Measurements from ENCODE around the gene SUSD1. TPM values are rescaled to one million over a fixed set of nuclear protein-coding genes. Genes with fewer than 3 reads are reported as not detected.
A peak's percentile ranks its signal among the peaks of the same experiment; 100 is the strongest.

Gene SUSD1
- total and polyA plus RNA-seq, 2 donors (not counting 1 experiment from before 2014, with no cell fraction given), result 5.7 to 7.5 TPM

DNA sequence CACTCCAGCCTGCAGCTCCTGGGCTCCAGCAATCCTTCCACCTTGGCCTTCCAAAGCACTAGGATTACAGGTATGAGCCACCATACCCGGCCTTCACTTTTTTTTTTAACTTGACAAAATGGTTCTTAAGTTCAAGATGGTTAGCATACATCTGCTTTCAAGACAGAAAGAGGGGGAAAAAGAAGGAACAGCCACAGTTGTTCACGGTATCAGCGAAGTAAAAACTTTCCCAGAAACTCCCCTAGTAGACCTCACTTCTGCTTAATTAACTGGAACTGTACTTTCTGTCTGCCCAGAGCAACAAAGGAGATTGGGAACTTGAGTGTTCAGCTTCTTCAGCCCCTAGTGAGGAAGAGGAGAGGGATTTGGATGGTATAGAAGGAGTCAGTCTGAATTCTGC, 161.8 kb downstream of the SUSD1 start:
- H3K27me3 Mint-ChIP-seq, result no peaks in the 10 kb centered on the region
- WGBS (ENCODE audit: insufficient coverage), result 67% methylated on average over 1 of the region's 3 CpGs
- peaks cover 59% of the 10 kb centered on the region for H3K4me1 Mint-ChIP-seq
- DNase-seq, result peak; percentile 54
- H3K9me3 ChIP-seq (ENCODE audit: control extremely low read depth in 1 of 3, control insufficient read depth in 2 of 3, insufficient read depth in 1 of 3, low read length in 2 of 3), result no peaks in the 10 kb centered on the region
- ChIA-PET CTCF (interaction anchor here (0.6 to 2.4 kb wide), 5 partner anchors 22 to 169 kb away, joined by 3 to 18 read pairs (median 3); no protein-coding TSS in a partner anchor), POLR2A (interaction anchor here (0.6 kb wide), 2 partner anchors 49 to 685 kb away, joined by 3 to 7 read pairs; no protein-coding TSS in a partner anchor)
- H3K4me3 Mint-ChIP-seq, result peak overlapping the region; percentile 14
- H3K4me1 ChIP-seq (ENCODE audit: control insufficient read depth in 2 of 2, insufficient read depth in 2 of 2, low read length in 2 of 2), result peaks cover 44% of the 10 kb centered on the region in 2 donors
- peak overlapping the region; percentile 73 for H3K27ac Mint-ChIP-seq
- intact Hi-C loops (cut with micrococcal nuclease), result loop anchor here (10.0 kb wide), 1 partner anchor 52 kb away; no protein-coding TSS in a partner anchor
- no peak for TF ChIP-seq EZH2 (IDR thresholded peaks at IDR 0.05; ENCODE audit: borderline replicate concordance, insufficient read depth, low read depth, low read length, poor library complexity, severe bottlenecking)
- TF ChIP-seq, protein P1, sequence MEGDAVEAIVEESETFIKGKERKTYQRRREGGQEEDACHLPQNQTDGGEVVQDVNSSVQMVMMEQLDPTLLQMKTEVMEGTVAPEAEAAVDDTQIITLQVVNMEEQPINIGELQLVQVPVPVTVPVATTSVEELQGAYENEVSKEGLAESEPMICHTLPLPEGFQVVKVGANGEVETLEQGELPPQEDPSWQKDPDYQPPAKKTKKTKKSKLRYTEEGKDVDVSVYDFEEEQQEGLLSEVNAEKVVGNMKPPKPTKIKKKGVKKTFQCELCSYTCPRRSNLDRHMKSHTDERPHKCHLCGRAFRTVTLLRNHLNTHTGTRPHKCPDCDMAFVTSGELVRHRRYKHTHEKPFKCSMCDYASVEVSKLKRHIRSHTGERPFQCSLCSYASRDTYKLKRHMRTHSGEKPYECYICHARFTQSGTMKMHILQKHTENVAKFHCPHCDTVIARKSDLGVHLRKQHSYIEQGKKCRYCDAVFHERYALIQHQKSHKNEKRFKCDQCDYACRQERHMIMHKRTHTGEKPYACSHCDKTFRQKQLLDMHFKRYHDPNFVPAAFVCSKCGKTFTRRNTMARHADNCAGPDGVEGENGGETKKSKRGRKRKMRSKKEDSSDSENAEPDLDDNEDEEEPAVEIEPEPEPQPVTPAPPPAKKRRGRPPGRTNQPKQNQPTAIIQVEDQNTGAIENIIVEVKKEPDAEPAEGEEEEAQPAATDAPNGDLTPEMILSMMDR (IDR thresholded peaks at IDR 0.05), result no peak
- no peaks in the 10 kb centered on the region for H3K36me3 ChIP-seq (replicated peaks in 1 of 2; ENCODE audit: control extremely low read depth in 1 of 2, control insufficient read depth in 1 of 2, extremely low read depth in 1 of 2, insufficient read depth in 2 of 2, low read length in 1 of 2)
- no peaks in the 10 kb centered on the region for H3K79me2 ChIP-seq (ENCODE audit: control insufficient read depth, insufficient read depth, low read length)
- ATAC-seq (ENCODE audit: low read depth), result peak; percentile 25
- H3K9me3 Mint-ChIP-seq (ENCODE audit: insufficient read depth), result no peaks in the 10 kb centered on the region
- H3K4me2 ChIP-seq (replicated peaks; ENCODE audit: low read depth, low read length, poor library complexity, severe bottlenecking), result peak overlapping the region; percentile 57
- peak overlapping the region; percentile 56 to 74 for H3K27ac ChIP-seq (ENCODE audit: low read length in 2 of 2)
- H3K9ac ChIP-seq (ENCODE audit: low read length), result no peak overlapping the region
- no peaks in the 10 kb centered on the region for H4K20me1 ChIP-seq (ENCODE audit: control insufficient read depth, insufficient read depth, low read length, poor library complexity, severe bottlenecking)
- no peaks in the 10 kb centered on the region for H3K27me3 ChIP-seq (replicated peaks in 1 of 4; ENCODE audit: control extremely low read depth in 1 of 4, control insufficient read depth in 3 of 4, insufficient read depth in 4 of 4, low read length in 3 of 4)
- H2AFZ ChIP-seq (ENCODE audit: insufficient read depth, low read depth, low read length, poor library complexity, severe bottlenecking), result no peak overlapping the region
- no peak overlapping the region for H3K4me3 ChIP-seq (ENCODE audit: control extremely low read depth in 1 of 5, extremely low read depth in 1 of 5, insufficient read depth in 1 of 5, low read depth in 2 of 5, low read length in 4 of 5)

Data from B cell (primary cell).